Osteoblast (primary cell): ENCODE data around the gene PTGDR2. TPM values are rescaled to one million over a fixed set of nuclear protein-coding genes. Genes with fewer than 3 reads are reported as not detected.
A peak's percentile ranks its signal among the peaks of the same experiment; 100 is the strongest.

ENCODE experiments used
- DNase-seq: peaks from one replicate; pipeline ENCODE4 v3.0.0; 2011; ENCODE audit warnings: low spot score, mixed read lengths; ENCODE audit not compliant: insufficient read length; ENCODE audit errors: missing footprints
- H2AFZ ChIP-seq: 2 replicates; pipeline ENCODE4 v1.6.0; 2011; ENCODE audit warnings: mild to moderate bottlenecking, low read length
- H3K27ac ChIP-seq: 2 replicates; pipeline ENCODE4 v1.5.1; 2011; ENCODE audit warnings: mild to moderate bottlenecking, low read depth, low read length, moderate library complexity
- H3K27me3 ChIP-seq: 2 replicates; pipeline ENCODE4 v1.6.0; 2012; ENCODE audit warnings: mild to moderate bottlenecking, control low read depth, inconsistent platforms, low read length, moderate library complexity; ENCODE audit not compliant: insufficient read depth
- H3K36me3 ChIP-seq: 2 replicates; pipeline ENCODE4 v1.5.1; 2011; ENCODE audit warnings: mild to moderate bottlenecking, low read length, control low read depth, moderate library complexity; ENCODE audit not compliant: insufficient read depth
- H3K4me1 ChIP-seq: 2 replicates; pipeline ENCODE4 v1.5.1; 2011; ENCODE audit warnings: mild to moderate bottlenecking, low read length, control low read depth, moderate library complexity; ENCODE audit not compliant: insufficient read depth
- H3K4me2 ChIP-seq: 2 replicates; pipeline ENCODE4 v1.6.0; 2011; ENCODE audit warnings: mild to moderate bottlenecking, low read length; ENCODE audit not compliant: insufficient read depth
- H3K4me3 ChIP-seq: fragments of 200-600 bp; sonication (generic); 3 replicates; pipeline ENCODE4 v1.5.1; 2012; ENCODE audit warnings: mild to moderate bottlenecking, low read length, inconsistent platforms; ENCODE audit not compliant: insufficient read depth
- H3K79me2 ChIP-seq: 2 replicates; pipeline ENCODE4 v1.6.0; 2012; ENCODE audit warnings: mild to moderate bottlenecking, low read length, control low read depth, inconsistent platforms; ENCODE audit not compliant: insufficient read depth
- H3K9me3 ChIP-seq: 2 replicates; pipeline ENCODE4 v1.5.1; 2011; ENCODE audit warnings: low read depth, low read length, control low read depth
- H4K20me1 ChIP-seq: 2 replicates; pipeline ENCODE4 v1.6.0; 2012; ENCODE audit warnings: mild to moderate bottlenecking, low read length, control low read depth; ENCODE audit not compliant: insufficient read depth
- CTCF ChIP-seq: IDR thresholded peaks from 2 replicates; pipeline ENCODE4 v1.5.1; 2011; ENCODE audit warnings: mild to moderate bottlenecking, low read depth, low read length, moderate library complexity; ENCODE audit errors: extremely low read depth
- total RNA-seq: library from RNA; depleted of rRNA; stranded (reverse); fragments of >200 nt; gene quantifications from 2 replicates; pipeline ENCODE4 v1.2.3, GENCODE V29; 2012

Gene PTGDR2
- total RNA-seq, 1 donor: not detected

DNA sequence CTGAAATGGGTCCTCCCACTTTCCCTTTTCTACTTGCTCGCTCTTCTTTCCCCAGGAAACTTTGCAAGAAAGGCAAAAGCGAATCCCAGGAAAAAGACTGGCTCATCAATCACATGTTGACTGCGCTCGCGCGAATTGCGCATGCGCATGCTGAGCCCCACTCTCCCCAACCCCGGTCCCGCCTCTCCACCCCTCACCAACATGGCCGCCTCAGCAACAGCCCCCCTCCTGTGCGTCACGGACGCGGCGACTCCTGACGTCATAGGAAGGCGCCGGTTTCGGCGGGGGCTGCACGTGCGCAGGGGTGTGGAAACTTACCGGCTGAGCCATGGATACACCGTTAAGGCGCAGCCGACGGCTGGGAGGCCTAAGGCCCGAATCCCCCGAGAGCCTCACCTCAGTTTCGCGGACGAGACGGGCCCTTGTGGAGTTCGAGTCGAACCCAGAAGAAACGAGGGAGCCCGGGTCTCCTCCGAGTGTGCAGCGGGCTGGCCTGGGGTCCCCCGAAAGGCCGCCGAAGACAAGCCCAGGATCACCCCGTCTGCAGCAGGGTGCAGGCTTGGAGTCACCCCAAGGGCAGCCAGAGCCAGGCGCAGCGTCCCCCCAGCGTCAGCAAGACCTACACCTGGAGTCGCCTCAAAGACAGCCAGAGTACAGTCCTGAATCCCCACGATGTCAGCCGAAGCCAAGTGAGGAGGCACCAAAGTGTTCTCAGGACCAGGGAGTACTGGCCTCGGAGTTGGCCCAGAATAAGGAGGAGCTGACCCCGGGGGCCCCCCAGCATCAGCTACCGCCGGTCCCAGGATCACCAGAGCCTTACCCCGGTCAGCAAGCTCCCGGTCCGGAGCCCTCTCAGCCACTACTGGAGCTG is 13.7 kb downstream of the PTGDR2 start, which contains the start of gene CCDC86:
Gene CCDC86 (plus strand): TSS at position 317 of the 871 bp plus-strand sequence. CDS start 12 bp downstream, at position 329.
- H3K27me3 ChIP-seq: peaks cover 6% of the 10 kb centered on the region
- peaks cover 40% of the 10 kb centered on the region for H3K4me1 ChIP-seq
- peaks cover 41% of the 10 kb centered on the region for H3K79me2 ChIP-seq
- H3K4me3 ChIP-seq: peak within 1 kb of the TSS; percentile 85
- peak within 1 kb of the TSS; percentile 91 for H2AFZ ChIP-seq
- DNase-seq: peak; percentile 99
- peak within 1 kb of the TSS; percentile 70 for H3K27ac ChIP-seq
- no peaks in the 10 kb centered on the region for H3K9me3 ChIP-seq
- H4K20me1 ChIP-seq: peaks cover 11% of the 10 kb centered on the region
- no peaks in the 10 kb centered on the region for H3K36me3 ChIP-seq
- TF ChIP-seq CTCF: no peak
- peak within 1 kb of the TSS; percentile 93 for H3K4me2 ChIP-seq

DNA sequence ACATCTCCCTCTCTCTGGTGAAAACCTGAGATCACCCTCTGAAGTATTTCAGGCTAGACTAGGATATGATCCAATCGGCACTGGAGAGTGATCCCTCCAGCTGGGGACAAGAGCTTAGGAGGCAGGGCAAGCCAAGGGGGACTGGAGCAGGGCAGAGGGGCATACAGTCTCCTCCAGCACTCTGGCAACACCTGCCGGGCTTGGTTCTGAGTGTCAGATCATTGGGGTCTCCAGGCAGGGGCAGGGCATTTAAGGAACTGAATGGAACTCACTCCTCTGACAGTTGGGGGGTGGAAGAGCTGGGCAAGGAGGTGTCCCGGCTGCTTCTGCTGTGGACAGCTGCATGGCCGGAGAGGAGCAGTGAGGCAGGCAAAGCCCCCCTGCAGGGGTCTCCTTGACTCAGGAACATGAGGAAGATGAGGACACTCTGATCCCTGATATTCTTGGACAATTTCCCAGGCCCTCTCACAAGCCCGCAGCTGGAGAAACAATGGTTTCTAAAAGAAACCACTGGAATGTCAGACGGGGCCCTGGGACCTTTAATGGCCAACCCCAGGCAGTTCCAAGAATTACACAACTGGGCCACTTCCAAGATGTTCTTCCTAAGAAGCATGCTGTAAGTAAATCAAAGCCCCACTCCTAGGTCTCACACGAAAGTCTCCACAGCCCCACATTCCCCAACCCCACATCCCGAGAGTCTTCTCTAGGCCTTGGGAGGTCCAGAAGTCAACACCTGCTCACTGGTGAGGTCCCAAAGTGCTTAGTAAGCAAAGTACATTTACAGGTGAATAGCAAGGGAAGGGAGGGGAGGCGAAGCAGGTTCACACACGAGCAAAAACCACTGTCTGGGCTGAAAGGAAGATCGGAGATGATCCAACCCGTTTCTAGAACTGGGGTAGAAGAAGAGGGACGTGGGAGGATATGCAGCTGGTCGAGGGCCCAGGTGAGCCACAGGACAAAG is 15.0 kb downstream of the PTGDR2 start:
- peak overlapping the region; percentile 85 for H3K4me3 ChIP-seq
- H3K4me2 ChIP-seq: peak overlapping the region; percentile 93
- peaks cover 11% of the 10 kb centered on the region for H4K20me1 ChIP-seq
- H3K27me3 ChIP-seq: peaks cover 10% of the 10 kb centered on the region
- peak; percentile 93 for DNase-seq
- peaks cover 40% of the 10 kb centered on the region for H3K4me1 ChIP-seq
- H3K36me3 ChIP-seq: no peaks in the 10 kb centered on the region
- peak overlapping the region; percentile 58 for H3K27ac ChIP-seq
- no peak for TF ChIP-seq CTCF
- H2AFZ ChIP-seq: peak overlapping the region; percentile 11
- peaks cover 37% of the 10 kb centered on the region for H3K79me2 ChIP-seq
- no peaks in the 10 kb centered on the region for H3K9me3 ChIP-seq

GRCh38 chr11:60838132-60838531 is 17.6 kb downstream of the PTGDR2 start:
- Histone ChIP-seq H2AFZ (no peak overlapping the region), H3K9me3 (no peaks in the 10 kb centered on the region), H3K4me2 (no peak overlapping the region), H3K27me3 (peaks cover 16% of the 10 kb centered on the region), H3K4me3 (no peak overlapping the region), H3K4me1 (peaks cover 24% of the 10 kb centered on the region), H4K20me1 (peaks cover 4% of the 10 kb centered on the region), H3K36me3 (no peaks in the 10 kb centered on the region), H3K27ac (no peak overlapping the region), H3K79me2 (peaks cover 12% of the 10 kb centered on the region)
- no peak for DNase-seq
- peak; percentile 25 for TF ChIP-seq CTCF
